Measurements from ENCODE around the gene OSGIN1.

The OSGIN1 gene

DNA sequence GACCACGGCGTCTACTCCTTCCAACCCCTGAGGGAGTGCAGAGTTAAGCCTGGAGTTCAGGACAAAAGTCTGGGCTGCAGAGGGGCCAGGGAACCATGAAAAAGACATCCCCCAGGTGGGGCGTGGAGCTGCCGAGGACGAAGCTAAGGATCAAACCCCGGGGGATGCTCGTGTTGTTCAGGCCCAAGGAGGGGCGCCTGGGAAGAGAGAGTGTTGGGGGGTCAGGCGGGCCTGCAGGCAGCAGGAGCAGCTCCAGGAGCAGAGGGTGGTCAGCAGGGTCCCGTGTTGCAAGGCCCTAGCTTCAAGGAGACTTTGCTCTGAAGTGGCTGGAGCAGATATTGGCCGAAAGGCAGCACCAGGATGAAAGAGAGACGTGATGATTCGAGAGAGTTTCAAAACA, 41.7 kb downstream of the OSGIN1 start:
- H3K4me2 ChIP-seq (ENCODE audit: low read length) = no peak overlapping the region
- no peaks in the 10 kb centered on the region; the same call in 1 of the 2 replicates for H3K27me3 ChIP-seq (ENCODE audit: control insufficient read depth, low read length)
- TF ChIP-seq, protein P1, sequence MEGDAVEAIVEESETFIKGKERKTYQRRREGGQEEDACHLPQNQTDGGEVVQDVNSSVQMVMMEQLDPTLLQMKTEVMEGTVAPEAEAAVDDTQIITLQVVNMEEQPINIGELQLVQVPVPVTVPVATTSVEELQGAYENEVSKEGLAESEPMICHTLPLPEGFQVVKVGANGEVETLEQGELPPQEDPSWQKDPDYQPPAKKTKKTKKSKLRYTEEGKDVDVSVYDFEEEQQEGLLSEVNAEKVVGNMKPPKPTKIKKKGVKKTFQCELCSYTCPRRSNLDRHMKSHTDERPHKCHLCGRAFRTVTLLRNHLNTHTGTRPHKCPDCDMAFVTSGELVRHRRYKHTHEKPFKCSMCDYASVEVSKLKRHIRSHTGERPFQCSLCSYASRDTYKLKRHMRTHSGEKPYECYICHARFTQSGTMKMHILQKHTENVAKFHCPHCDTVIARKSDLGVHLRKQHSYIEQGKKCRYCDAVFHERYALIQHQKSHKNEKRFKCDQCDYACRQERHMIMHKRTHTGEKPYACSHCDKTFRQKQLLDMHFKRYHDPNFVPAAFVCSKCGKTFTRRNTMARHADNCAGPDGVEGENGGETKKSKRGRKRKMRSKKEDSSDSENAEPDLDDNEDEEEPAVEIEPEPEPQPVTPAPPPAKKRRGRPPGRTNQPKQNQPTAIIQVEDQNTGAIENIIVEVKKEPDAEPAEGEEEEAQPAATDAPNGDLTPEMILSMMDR (IDR thresholded peaks at IDR 0.05; ENCODE audit: low read depth, low read length, poor library complexity, severe bottlenecking) = no peak
- TF ChIP-seq EZH2phosphoT487 (IDR thresholded peaks at IDR 0.05; ENCODE audit: borderline replicate concordance, low read length) = no peak
- H3K79me2 ChIP-seq (ENCODE audit: control insufficient read depth, low read length) = no peaks in the 10 kb centered on the region
- no peaks in the 10 kb centered on the region for H3F3A ChIP-seq (ENCODE audit: control insufficient read depth, insufficient read depth)
- H3K9me3 ChIP-seq (ENCODE audit: control insufficient read depth, insufficient read depth, low read length) = no peaks in the 10 kb centered on the region
- H3K4me3 ChIP-seq (ENCODE audit: low read length) = no peak overlapping the region
- H3K9me2 ChIP-seq (replicated peaks; ENCODE audit: control insufficient read depth, low read length) = no peaks in the 10 kb centered on the region
- H3K27ac ChIP-seq (ENCODE audit: low read depth, low read length) = no peak overlapping the region
- H3K4me1 ChIP-seq (ENCODE audit: control insufficient read depth, low read length) = no peaks in the 10 kb centered on the region
- H3K36me3 ChIP-seq (ENCODE audit: control insufficient read depth, low read length) = no peaks in the 10 kb centered on the region
- H4K20me1 ChIP-seq (ENCODE audit: control insufficient read depth, insufficient read depth, low read depth, low read length) = no peaks in the 10 kb centered on the region

DNA sequence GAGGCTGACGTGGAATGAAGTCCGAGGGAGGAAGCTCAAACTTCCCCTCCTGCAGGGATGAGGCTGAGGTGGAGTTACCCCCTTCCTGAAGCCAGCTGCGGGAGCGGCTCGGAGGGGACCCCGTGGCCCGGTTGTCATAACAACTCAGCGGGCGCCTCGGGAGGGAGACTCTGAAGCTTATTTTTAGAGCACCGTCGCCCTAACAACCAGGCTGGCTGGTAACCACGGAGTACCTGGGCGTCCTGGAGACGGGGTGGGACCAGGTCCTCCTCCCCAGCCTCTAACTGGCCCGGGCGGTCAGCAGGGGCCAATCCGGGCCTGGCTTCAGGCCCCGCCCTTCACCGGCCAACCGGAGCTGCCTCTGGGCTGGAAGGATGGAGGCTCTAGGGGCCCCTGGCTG, 42.7 kb downstream of the OSGIN1 start:
- Histone ChIP-seq H3K4me2 (ENCODE audit: low read length) (no peak overlapping the region), H3K9me3 (ENCODE audit: control insufficient read depth, insufficient read depth, low read length) (no peaks in the 10 kb centered on the region), H3K4me3 (ENCODE audit: low read length) (no peak overlapping the region), H3K4me1 (ENCODE audit: control insufficient read depth, low read length) (no peaks in the 10 kb centered on the region), H3K27ac (ENCODE audit: low read depth, low read length) (no peak overlapping the region), H3K9me2 (replicated peaks; ENCODE audit: control insufficient read depth, low read length) (no peaks in the 10 kb centered on the region), H3K36me3 (ENCODE audit: control insufficient read depth, low read length) (no peaks in the 10 kb centered on the region), H3F3A (ENCODE audit: control insufficient read depth, insufficient read depth) (no peaks in the 10 kb centered on the region), H4K20me1 (ENCODE audit: control insufficient read depth, insufficient read depth, low read depth, low read length) (no peaks in the 10 kb centered on the region), H3K79me2 (ENCODE audit: control insufficient read depth, low read length) (no peaks in the 10 kb centered on the region), H3K27me3 (ENCODE audit: control insufficient read depth, low read length) (no peaks in the 10 kb centered on the region; the same call in 1 of the 2 replicates)
- TF ChIP-seq, protein P1 (IDR thresholded peaks at IDR 0.05; ENCODE audit: low read depth, low read length, poor library complexity, severe bottlenecking) = no peak
- no peak for TF ChIP-seq EZH2phosphoT487 (IDR thresholded peaks at IDR 0.05; ENCODE audit: borderline replicate concordance, low read length)

DNA sequence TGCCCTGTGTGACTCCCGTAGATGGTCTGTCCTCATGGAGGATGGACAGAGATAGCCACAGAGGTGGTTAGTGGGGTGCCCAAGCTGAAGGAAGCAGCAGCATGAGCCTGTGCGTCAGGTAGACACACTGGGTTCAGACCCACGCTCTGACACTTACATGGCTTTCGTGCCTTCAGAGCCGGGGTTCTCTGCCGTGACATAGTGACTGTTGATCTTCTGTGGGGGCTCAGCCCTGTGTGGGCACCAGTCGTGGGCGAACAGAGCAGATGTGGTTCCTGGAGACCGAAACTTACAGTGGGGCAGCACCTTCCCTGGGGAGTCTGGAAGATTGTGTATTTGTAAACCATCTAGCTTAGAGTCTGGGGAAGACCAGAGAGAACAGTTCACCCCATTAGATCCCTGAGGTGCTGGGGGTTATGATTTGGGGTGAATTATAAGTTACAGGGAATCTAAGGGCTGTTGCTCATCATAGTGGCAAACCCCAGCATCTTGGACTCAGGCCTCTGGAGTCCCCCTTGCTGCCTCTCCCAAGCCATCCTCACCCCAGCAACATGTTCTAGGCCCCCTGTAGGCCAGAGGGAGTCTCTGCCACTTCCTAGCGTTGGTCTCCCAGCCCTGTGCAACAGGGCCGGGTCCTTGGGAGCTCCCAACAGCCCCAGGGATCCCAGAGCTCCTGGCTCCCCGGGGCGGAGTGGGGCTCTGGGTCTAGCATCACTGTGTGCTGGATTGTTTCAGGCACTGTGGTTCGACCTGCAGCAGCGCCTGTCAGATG, 43.6 kb downstream of the OSGIN1 start:
- H3K9me2 ChIP-seq (replicated peaks; ENCODE audit: control insufficient read depth, low read length) = no peaks in the 10 kb centered on the region
- no peak overlapping the region for H3K27ac ChIP-seq (ENCODE audit: low read depth, low read length)
- H3K9me3 ChIP-seq (ENCODE audit: control insufficient read depth, insufficient read depth, low read length) = no peaks in the 10 kb centered on the region
- TF ChIP-seq, protein P1 (IDR thresholded peaks at IDR 0.05; ENCODE audit: low read depth, low read length, poor library complexity, severe bottlenecking) = peak; percentile 32
- no peak for TF ChIP-seq EZH2phosphoT487 (IDR thresholded peaks at IDR 0.05; ENCODE audit: borderline replicate concordance, low read length)
- H3K4me3 ChIP-seq (ENCODE audit: low read length) = no peak overlapping the region
- no peaks in the 10 kb centered on the region; the same call in 1 of the 2 replicates for H3K27me3 ChIP-seq (ENCODE audit: control insufficient read depth, low read length)
- no peaks in the 10 kb centered on the region for H3K36me3 ChIP-seq (ENCODE audit: control insufficient read depth, low read length)
- no peaks in the 10 kb centered on the region for H3K79me2 ChIP-seq (ENCODE audit: control insufficient read depth, low read length)
- no peak overlapping the region for H3K4me2 ChIP-seq (ENCODE audit: low read length)
- no peaks in the 10 kb centered on the region for H4K20me1 ChIP-seq (ENCODE audit: control insufficient read depth, insufficient read depth, low read depth, low read length)
- H3K4me1 ChIP-seq (ENCODE audit: control insufficient read depth, low read length) = no peaks in the 10 kb centered on the region
- no peaks in the 10 kb centered on the region for H3F3A ChIP-seq (ENCODE audit: control insufficient read depth, insufficient read depth)
